Ovary (tissue), 3 donors: ENCODE results near the gene MGAT5.

ENCODE experiments used
- CTCF ChIP-seq, 3 donors: fragments of 450-650 bp in 2 of 3; fragments of 200-600 bp in 1 of 3; IDR thresholded peaks; one replicate each; pipeline versions ENCODE4 v1.5.1 to v1.8.0; 2016 to 2022; ENCODE audit warnings: antibody characterized with exemption in 3 of 3, mild to moderate bottlenecking in 1 of 3
- EP300 ChIP-seq: sonication (generic); formaldehyde crosslinking; IDR thresholded peaks from one replicate; pipeline ENCODE4 v1.6.1; 2017; ENCODE audit warnings: antibody characterized with exemption
- POLR2A ChIP-seq: fragments of 450-650 bp; IDR thresholded peaks from one replicate; pipeline ENCODE4 v1.6.1; 2017; ENCODE audit warnings: antibody characterized with exemption, mild to moderate bottlenecking, moderate library complexity
- donor health status: DM: no; HTN: no; CAD: no.

DNA sequence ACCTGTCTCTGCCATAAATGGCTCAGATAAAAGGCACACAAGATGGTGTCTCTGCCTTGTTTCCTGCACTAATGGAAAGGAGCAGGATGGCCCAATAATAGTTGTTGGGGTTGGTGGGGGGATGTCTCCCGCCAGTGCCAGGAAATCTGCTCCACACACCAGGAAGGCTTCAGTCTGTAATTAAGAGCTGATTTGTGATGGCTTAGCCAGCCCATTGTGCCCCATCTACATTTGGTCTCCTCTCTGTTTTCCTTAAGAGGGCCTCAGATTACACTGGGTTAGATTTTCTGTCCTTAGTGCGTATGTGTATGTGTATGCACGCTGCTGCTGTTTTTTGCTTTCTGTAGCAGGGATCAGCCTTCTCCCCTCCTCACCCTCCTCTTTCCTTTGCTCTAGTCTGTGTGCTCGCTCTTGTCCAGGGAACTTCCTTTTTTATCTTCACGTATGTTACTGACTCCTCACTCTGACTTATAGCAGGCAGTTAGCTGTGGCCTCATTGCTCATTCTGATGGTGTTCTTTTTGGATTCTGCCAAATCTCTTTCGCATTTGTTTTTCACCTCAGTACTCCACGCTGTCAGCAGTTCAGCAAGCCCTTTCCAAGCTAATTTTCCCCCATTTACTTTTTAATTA is 33.4 kb upstream of the MGAT5 start:
- TF ChIP-seq CTCF (IDR thresholded peaks at IDR 0.05) (no peak), POLR2A (no peak), EP300 (no peak)
